Loucy (cell line): ENCODE data around the gene TMED6.

Experiments
- H2AFZ ChIP-seq: fragments of 200-600 bp; sonication (generic); 2 replicates; pipeline ENCODE4 v1.6.0; 2016; ENCODE audit warnings: antibody characterized with exemption, mild to moderate bottlenecking, low read length, moderate library complexity
- H3F3A ChIP-seq: fragments of 200-600 bp; 2 replicates; pipeline ENCODE4 v1.6.0; 2016; ENCODE audit warnings: antibody characterized with exemption, low read depth, mild to moderate bottlenecking
- H3K27me3 ChIP-seq: fragments of 200-600 bp; sonication (generic); 2 replicates; pipeline ENCODE4 v1.6.1; 2014; ENCODE audit warnings: low read length, mild to moderate bottlenecking; ENCODE audit not compliant: insufficient read depth, poor library complexity, severe bottlenecking
- H3K36me3 ChIP-seq: fragments of 200-600 bp; sonication (generic); 2 replicates; pipeline ENCODE4 v1.6.1; 2016; ENCODE audit warnings: low read length; ENCODE audit not compliant: insufficient read depth
- H3K4me1 ChIP-seq: fragments of 200-600 bp; sonication (generic); 2 replicates; pipeline ENCODE4 v1.5.1; 2014; ENCODE audit warnings: low read length, mild to moderate bottlenecking; ENCODE audit not compliant: insufficient read depth, poor library complexity, severe bottlenecking
- H3K4me2 ChIP-seq: fragments of 200-600 bp; sonication (generic); 2 replicates; pipeline ENCODE4 v1.6.0; 2014; ENCODE audit warnings: antibody characterized with exemption, low read length, low read depth, mild to moderate bottlenecking; ENCODE audit not compliant: poor library complexity, severe bottlenecking
- H3K4me3 ChIP-seq: fragments of 200-600 bp; sonication (generic); 2 replicates; pipeline ENCODE4 v1.5.1; 2014; ENCODE audit warnings: low read length, mild to moderate bottlenecking, mixed read lengths; ENCODE audit not compliant: poor library complexity, severe bottlenecking
- H3K79me2 ChIP-seq: fragments of 200-600 bp; sonication (generic); 2 replicates; pipeline ENCODE4 v1.6.1; 2014; ENCODE audit warnings: low read length; ENCODE audit not compliant: insufficient read depth
- H3K9ac ChIP-seq: fragments of 200-600 bp; sonication (generic); 2 replicates; pipeline ENCODE4 v1.6.0; 2014; ENCODE audit warnings: mild to moderate bottlenecking, low read depth, low read length, moderate library complexity; ENCODE audit not compliant: poor library complexity, severe bottlenecking
- H3K9me2 ChIP-seq: fragments of 200-600 bp; sonication (generic); replicated peaks from 2 replicates; pipeline ENCODE4 v1.6.1; 2016; ENCODE audit warnings: low read depth, low read length, mixed read lengths
- H3K9me3 ChIP-seq: fragments of 200-600 bp; sonication (generic); 2 replicates; pipeline ENCODE4 v1.6.1; 2014; ENCODE audit warnings: mild to moderate bottlenecking, antibody characterized with exemption, low read length, low read depth; ENCODE audit not compliant: insufficient read depth
- H4K20me1 ChIP-seq: fragments of 200-600 bp; sonication (generic); 2 replicates; pipeline ENCODE4 v1.6.0; 2014; ENCODE audit warnings: antibody characterized with exemption, low read length, mild to moderate bottlenecking; ENCODE audit not compliant: insufficient read depth, poor library complexity, severe bottlenecking
- EZH2phosphoT487 ChIP-seq: fragments of 200-600 bp; IDR thresholded peaks from 2 replicates; pipeline ENCODE4 v1.6.1; 2018; ENCODE audit warnings: antibody characterized with exemption, mild to moderate bottlenecking, moderate library complexity, borderline replicate concordance
- TF ChIP-seq, protein P1 (sequence below): fragments of 200-600 bp; sonication (generic); conservative IDR thresholded peaks from 2 replicates; pipeline ENCODE4 v1.5.1; 2014; ENCODE audit warnings: mild to moderate bottlenecking, antibody characterized with exemption, low read length

TMED6 gene

DNA sequence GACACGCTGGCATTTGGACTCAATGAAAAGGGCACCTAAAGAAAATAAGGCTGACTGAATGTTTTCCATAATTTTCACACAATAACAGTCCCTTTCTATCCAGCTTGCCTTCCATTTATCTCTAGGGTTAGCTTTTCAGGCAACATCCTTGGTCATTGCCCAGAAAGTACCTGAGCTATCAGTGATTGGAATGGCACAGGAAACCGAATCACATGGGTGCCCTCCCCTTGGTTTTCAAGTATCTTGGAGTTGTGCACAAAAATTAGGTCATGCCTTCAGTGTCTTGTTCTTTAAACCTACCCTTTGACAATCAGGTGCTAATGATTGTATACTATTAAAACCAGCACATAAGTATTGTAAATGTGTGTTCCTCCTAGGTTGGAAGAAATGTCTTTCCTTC, 43.7 kb downstream of the TMED6 start:
- no peak for TF ChIP-seq EZH2phosphoT487
- TF ChIP-seq, protein P1, sequence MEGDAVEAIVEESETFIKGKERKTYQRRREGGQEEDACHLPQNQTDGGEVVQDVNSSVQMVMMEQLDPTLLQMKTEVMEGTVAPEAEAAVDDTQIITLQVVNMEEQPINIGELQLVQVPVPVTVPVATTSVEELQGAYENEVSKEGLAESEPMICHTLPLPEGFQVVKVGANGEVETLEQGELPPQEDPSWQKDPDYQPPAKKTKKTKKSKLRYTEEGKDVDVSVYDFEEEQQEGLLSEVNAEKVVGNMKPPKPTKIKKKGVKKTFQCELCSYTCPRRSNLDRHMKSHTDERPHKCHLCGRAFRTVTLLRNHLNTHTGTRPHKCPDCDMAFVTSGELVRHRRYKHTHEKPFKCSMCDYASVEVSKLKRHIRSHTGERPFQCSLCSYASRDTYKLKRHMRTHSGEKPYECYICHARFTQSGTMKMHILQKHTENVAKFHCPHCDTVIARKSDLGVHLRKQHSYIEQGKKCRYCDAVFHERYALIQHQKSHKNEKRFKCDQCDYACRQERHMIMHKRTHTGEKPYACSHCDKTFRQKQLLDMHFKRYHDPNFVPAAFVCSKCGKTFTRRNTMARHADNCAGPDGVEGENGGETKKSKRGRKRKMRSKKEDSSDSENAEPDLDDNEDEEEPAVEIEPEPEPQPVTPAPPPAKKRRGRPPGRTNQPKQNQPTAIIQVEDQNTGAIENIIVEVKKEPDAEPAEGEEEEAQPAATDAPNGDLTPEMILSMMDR, result no peak
- H3K9ac ChIP-seq, result no peak overlapping the region
- H2AFZ ChIP-seq, result no peak overlapping the region
- H3K36me3 ChIP-seq, result no peaks in the 10 kb centered on the region
- H3K4me3 ChIP-seq, result no peak overlapping the region
- H3F3A ChIP-seq, result no peaks in the 10 kb centered on the region
- H3K9me2 ChIP-seq, result no peaks in the 10 kb centered on the region
- no peaks in the 10 kb centered on the region for H3K27me3 ChIP-seq
- H3K79me2 ChIP-seq, result peaks cover 15% of the 10 kb centered on the region
- no peaks in the 10 kb centered on the region for H3K9me3 ChIP-seq
- peaks cover 6% of the 10 kb centered on the region for H3K4me1 ChIP-seq
- H4K20me1 ChIP-seq, result peaks cover 12% of the 10 kb centered on the region
- no peak overlapping the region for H3K4me2 ChIP-seq

DNA sequence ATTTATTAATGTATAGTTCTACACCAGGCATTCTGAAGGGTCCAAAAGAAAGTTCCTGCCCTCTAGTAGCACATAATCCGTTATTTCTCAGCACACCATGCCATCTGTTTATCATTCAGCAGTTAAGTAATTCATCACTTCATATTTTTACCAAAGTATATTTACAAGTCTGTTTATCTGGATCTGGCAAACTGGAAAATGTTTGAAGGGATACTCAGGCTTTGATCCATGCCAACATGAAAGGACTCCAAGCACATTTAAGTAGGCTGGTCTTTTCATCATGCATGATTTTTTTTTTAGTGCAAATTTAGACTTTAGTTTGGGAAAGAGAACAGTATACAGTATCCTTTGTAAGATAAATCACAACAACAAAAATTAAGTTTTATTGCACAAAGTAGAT, 44.5 kb downstream of the TMED6 start:
- H3K27me3 ChIP-seq, result no peaks in the 10 kb centered on the region
- H3F3A ChIP-seq, result no peaks in the 10 kb centered on the region
- H3K9me2 ChIP-seq, result no peaks in the 10 kb centered on the region
- TF ChIP-seq EZH2phosphoT487, result no peak
- no peak overlapping the region for H3K4me2 ChIP-seq
- no peak overlapping the region for H3K9ac ChIP-seq
- no peaks in the 10 kb centered on the region for H3K36me3 ChIP-seq
- no peak overlapping the region for H2AFZ ChIP-seq
- no peak overlapping the region for H3K4me3 ChIP-seq
- peaks cover 8% of the 10 kb centered on the region for H3K79me2 ChIP-seq
- H3K9me3 ChIP-seq, result no peaks in the 10 kb centered on the region
- H4K20me1 ChIP-seq, result peaks cover 6% of the 10 kb centered on the region
- H3K4me1 ChIP-seq, result peaks cover 6% of the 10 kb centered on the region

DNA sequence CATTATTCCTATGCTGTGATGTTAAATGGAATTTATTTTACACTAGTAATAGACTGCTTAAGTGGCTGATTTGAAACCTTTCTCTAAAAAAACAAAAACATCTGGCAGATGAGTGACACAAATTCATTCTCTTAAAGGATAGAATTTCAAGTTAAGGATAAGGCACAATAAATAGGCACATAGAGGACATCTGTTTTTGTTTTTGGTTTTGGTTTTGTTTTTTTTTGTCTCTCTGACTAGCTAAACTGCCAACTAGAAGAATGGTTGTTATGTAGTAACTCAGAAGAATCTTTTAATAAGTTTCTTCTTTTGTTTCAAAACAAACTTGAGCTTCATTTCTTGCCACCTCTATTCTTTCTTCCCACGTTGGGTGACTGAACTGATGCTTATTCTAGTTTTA, 45.6 kb downstream of the TMED6 start:
- TF ChIP-seq, protein P1, result no peak
- no peak for TF ChIP-seq EZH2phosphoT487
- Histone ChIP-seq H3K4me1 (peaks cover 6% of the 10 kb centered on the region), H3K9me3 (no peaks in the 10 kb centered on the region), H3K9me2 (no peaks in the 10 kb centered on the region), H3K9ac (no peak overlapping the region), H3F3A (no peaks in the 10 kb centered on the region), H2AFZ (no peak overlapping the region), H3K4me3 (no peak overlapping the region), H4K20me1 (no peaks in the 10 kb centered on the region), H3K4me2 (no peak overlapping the region), H3K27me3 (no peaks in the 10 kb centered on the region), H3K79me2 (no peaks in the 10 kb centered on the region), H3K36me3 (no peaks in the 10 kb centered on the region; the same call in 1 of the 2 replicates)

DNA sequence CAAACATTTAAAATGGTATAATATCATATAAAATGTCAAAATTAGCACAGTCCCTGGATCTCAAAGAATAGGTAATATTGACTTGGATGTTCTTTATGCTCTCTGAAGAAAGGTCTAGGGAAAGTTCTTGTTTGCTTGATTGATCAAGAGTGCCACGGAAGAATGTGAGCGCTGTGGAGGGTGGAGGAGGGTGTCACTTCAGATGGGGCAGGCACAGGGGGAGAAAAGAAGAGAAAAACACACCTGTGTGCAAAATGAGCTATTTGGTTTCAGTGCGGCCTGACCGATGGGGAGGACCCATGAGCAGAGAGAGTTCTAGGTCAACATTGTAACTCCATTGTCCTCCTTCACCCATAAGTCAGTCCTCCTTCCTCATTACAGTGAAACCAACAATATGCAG, 49.3 kb downstream of the TMED6 start:
- no peaks in the 10 kb centered on the region for H3F3A ChIP-seq
- peaks cover 7% of the 10 kb centered on the region; the same call in 1 of the 2 replicates for H3K36me3 ChIP-seq
- no peak overlapping the region for H2AFZ ChIP-seq
- no peaks in the 10 kb centered on the region for H4K20me1 ChIP-seq
- H3K9ac ChIP-seq, result no peak overlapping the region
- H3K79me2 ChIP-seq, result no peaks in the 10 kb centered on the region
- H3K9me2 ChIP-seq, result no peaks in the 10 kb centered on the region
- no peak overlapping the region for H3K4me2 ChIP-seq
- no peaks in the 10 kb centered on the region for H3K4me1 ChIP-seq
- H3K9me3 ChIP-seq, result no peaks in the 10 kb centered on the region
- H3K27me3 ChIP-seq, result no peaks in the 10 kb centered on the region
- no peak overlapping the region for H3K4me3 ChIP-seq
- TF ChIP-seq, protein P1, result no peak
- no peak for TF ChIP-seq EZH2phosphoT487
